Natural killer cell (primary cell): Measurements from ENCODE around the gene SLC22A23. TPM values are rescaled to one million over a fixed set of nuclear protein-coding genes. Genes with fewer than 3 reads are reported as not detected.

Experiments
- ATAC-seq, 3 donors: fragments of 150-1000 bp in 2 of 3; fragments of 200-7000 bp in 1 of 3; cut with Tn5 transposase; 1 replicate in 1 of 3; 2 replicates in 2 of 3; pipeline ENCODE4 v1.10.0; 2021; ENCODE audit warnings: mild to moderate bottlenecking in 2 of 3, moderate library complexity in 2 of 3
- DNase-seq, 2 donors: peaks; one replicate each; pipeline versions ENCODE4 v3.0.0 to v3.0.0-alpha.2; 2013 to 2021; ENCODE audit warnings: mixed read lengths in 1 of 2
- H3K27ac ChIP-seq: one replicate; pipeline ENCODE4 v1.5.1; 2013; ENCODE audit warnings: mild to moderate bottlenecking, low read length
- H3K27me3 ChIP-seq: one replicate; pipeline ENCODE4 v1.6.1; 2013; ENCODE audit warnings: low read length; ENCODE audit not compliant: control insufficient read depth, insufficient read depth
- H3K36me3 ChIP-seq: one replicate; pipeline ENCODE4 v1.6.1; 2013; ENCODE audit warnings: low read length; ENCODE audit not compliant: control insufficient read depth, insufficient read depth
- H3K4me1 ChIP-seq: one replicate; pipeline ENCODE4 v1.6.1; 2013; ENCODE audit warnings: low read length; ENCODE audit not compliant: control insufficient read depth, insufficient read depth
- H3K4me3 ChIP-seq: one replicate; pipeline ENCODE4 v1.5.1; 2013; ENCODE audit warnings: low read length
- H3K9me3 ChIP-seq: one replicate; pipeline ENCODE4 v1.6.1; 2013; ENCODE audit warnings: low read length; ENCODE audit not compliant: control insufficient read depth, insufficient read depth
- H3K27ac Mint-ChIP-seq, 2 donors: one replicate each; pipeline ENCODE4 v1.8.0; 2022; ENCODE audit warnings: mild to moderate bottlenecking in 2 of 2, mixed read lengths in 2 of 2, moderate library complexity in 1 of 2
- H3K27me3 Mint-ChIP-seq, 2 donors: one replicate each; pipeline ENCODE4 v1.8.0; 2022; ENCODE audit warnings: low read depth in 2 of 2, mixed read lengths in 2 of 2
- H3K36me3 Mint-ChIP-seq: one replicate; pipeline ENCODE4 v1.8.0; 2022; ENCODE audit warnings: mixed read lengths
- H3K4me1 Mint-ChIP-seq, 2 donors: one replicate each; pipeline ENCODE4 v1.8.0; 2022; ENCODE audit warnings: mixed read lengths in 2 of 2
- H3K4me3 Mint-ChIP-seq: one replicate; pipeline ENCODE4 v1.8.0; 2022; ENCODE audit warnings: mild to moderate bottlenecking, moderate library complexity, mixed read lengths
- H3K9me3 Mint-ChIP-seq, 2 donors: one replicate each; pipeline ENCODE4 v1.8.0; 2022; ENCODE audit warnings: mixed read lengths in 2 of 2
- WGBS: methylation state at CpG from one replicate; pipeline ENCODE4 v1.1.7; 2013; ENCODE audit warnings: missing lambda C conversion rate; ENCODE audit not compliant: insufficient coverage; 5-methylcytosine and 5-hydroxymethylcytosine counted together
- intact Hi-C: fragments of 100-400 bp; cut with micrococcal nuclease; formaldehyde crosslinking; loops from one replicate; pipeline ENCODE4 v1.14.2; 2022
- total RNA-seq, 4 donors: library from RNA; stranded (reverse); fragments of 120-200 nt in 1 of 4; gene quantifications; one replicate each; pipeline versions ENCODE4 v1.2.3 to v1.2.4, GENCODE V29; 2013 to 2022
- TF ChIP-seq, protein P1 (sequence below): fragments of 200-600 bp; IDR thresholded peaks from one replicate; pipeline ENCODE4 v1.8.0; 2022; ENCODE audit warnings: antibody characterized with exemption

SLC22A23 gene
- total RNA-seq, 3 donors from 2014 or later (not counting 1 experiment from before 2014, with no cell fraction given) = 0.24 to 0.79 (median 0.38) TPM

DNA sequence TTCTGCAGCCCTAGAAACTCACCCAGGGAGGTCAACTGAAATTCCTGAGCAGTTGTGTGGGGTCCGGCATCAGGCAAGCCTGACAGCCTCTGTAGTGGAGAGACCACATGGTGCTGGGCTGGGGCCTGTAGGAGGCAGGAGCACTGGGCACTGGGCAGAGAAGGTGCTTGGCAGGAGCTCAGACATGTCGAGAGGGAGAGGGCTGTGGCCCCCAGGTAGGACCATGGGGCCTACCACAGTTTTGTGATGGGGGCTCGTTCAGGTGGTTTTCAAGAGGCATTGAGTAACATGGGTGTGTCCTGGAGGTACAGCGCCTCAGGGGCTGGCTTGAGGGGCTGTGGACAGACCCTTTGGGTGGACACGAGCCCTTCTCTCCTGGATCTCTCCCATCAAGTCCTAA lies 15.9 kb downstream of the SLC22A23 start:
- no peaks in the 10 kb centered on the region for H3K4me1 Mint-ChIP-seq
- Histone ChIP-seq H3K36me3 (no peaks in the 10 kb centered on the region), H3K9me3 (no peaks in the 10 kb centered on the region), H3K27me3 (no peaks in the 10 kb centered on the region), H3K27ac (no peak overlapping the region), H3K4me3 (no peak overlapping the region), H3K4me1 (no peaks in the 10 kb centered on the region)
- DNase-seq (no peak), ATAC-seq (no peak)
- intact Hi-C loops = no loop called here
- H3K27me3 Mint-ChIP-seq = peaks cover 5 to 15% of the 10 kb centered on the region in 2 donors
- no peak overlapping the region for H3K27ac Mint-ChIP-seq
- H3K9me3 Mint-ChIP-seq = no peaks in the 10 kb centered on the region
- no peak overlapping the region for H3K4me3 Mint-ChIP-seq
- 72% methylated on average over 5 of the region's 5 CpGs for WGBS
- H3K36me3 Mint-ChIP-seq = no peaks in the 10 kb centered on the region
- TF ChIP-seq, protein P1, sequence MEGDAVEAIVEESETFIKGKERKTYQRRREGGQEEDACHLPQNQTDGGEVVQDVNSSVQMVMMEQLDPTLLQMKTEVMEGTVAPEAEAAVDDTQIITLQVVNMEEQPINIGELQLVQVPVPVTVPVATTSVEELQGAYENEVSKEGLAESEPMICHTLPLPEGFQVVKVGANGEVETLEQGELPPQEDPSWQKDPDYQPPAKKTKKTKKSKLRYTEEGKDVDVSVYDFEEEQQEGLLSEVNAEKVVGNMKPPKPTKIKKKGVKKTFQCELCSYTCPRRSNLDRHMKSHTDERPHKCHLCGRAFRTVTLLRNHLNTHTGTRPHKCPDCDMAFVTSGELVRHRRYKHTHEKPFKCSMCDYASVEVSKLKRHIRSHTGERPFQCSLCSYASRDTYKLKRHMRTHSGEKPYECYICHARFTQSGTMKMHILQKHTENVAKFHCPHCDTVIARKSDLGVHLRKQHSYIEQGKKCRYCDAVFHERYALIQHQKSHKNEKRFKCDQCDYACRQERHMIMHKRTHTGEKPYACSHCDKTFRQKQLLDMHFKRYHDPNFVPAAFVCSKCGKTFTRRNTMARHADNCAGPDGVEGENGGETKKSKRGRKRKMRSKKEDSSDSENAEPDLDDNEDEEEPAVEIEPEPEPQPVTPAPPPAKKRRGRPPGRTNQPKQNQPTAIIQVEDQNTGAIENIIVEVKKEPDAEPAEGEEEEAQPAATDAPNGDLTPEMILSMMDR = no peak

DNA sequence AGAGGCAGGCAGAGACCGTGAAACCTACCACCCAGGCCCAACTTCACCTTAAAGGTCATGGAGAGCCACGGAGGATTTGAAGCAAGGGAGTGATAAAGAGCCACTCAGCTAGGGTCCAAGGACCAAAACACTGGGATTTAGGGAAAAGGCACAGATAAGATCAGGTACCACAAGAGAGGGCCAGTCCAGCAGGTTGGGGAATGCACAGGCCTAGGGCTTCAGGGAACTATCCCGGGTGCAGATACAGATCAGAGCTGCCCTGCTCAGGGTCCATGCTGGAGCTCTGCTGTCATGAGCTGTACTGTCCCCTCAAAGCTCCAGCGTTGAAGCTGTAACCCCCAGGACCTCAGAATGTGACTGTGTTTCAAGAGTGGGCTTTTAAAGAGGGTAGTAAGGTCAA lies 16.9 kb downstream of the SLC22A23 start:
- Mint-ChIP-seq H3K9me3 (no peaks in the 10 kb centered on the region), H3K4me3 (no peak overlapping the region), H3K27me3 (peaks cover 0 to 19% of the 10 kb centered on the region in 2 donors), H3K27ac (no peak overlapping the region), H3K4me1 (no peaks in the 10 kb centered on the region), H3K36me3 (no peaks in the 10 kb centered on the region)
- no peak overlapping the region for H3K4me3 ChIP-seq
- H3K4me1 ChIP-seq = no peaks in the 10 kb centered on the region
- H3K36me3 ChIP-seq = no peaks in the 10 kb centered on the region
- no peaks in the 10 kb centered on the region for H3K27me3 ChIP-seq
- no peaks in the 10 kb centered on the region for H3K9me3 ChIP-seq
- ATAC-seq (no peak), DNase-seq (no peak)
- no peak overlapping the region for H3K27ac ChIP-seq
- intact Hi-C loops = no loop called here
- 68% methylated on average over 4 of the region's 4 CpGs for WGBS
- TF ChIP-seq, protein P1 = no peak

DNA sequence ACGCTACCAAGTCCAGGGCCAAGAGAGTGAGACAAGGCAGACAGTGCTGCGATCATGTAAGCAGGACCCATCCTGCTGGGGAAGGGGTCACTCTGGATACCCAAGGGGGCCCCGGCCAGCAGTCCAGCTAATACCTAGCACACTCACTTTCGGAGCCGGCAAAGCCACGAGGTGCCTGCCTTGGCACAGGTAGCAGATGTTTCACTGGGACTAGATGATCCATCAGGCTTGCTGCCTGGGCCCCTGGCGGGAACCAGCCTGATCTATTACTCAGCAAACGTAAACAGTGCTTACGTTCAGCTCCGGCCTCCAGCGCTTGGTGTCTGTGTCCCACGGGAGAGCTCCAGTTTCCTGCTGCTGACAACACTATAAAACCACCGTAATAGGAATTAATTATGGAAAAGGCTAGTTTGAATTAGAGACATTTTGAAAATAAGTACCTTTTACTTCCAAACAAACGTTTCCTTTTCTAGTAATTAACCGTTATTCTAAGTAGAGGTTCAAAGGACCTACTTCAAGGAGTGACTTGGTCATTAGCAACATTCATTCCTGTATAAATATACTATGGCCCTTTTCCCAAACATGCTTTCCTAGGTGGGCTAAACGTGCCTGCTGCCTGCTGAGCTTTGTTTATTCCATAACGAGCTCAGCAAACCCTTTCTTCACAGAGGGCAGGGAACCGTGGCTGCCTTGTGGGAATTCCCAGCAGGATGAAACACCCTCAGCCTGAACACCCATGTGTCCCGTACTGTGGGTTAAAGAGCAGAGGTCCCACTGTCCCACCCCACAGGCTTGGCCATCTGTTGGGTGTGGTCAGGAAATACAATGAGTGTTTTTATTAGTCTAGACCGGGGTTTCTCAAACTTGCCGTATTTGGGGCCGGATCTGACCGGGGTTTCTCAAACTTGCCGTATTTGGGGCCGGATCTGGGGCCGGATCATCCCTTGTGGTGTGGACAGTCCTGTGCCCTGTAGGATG lies 18.4 kb downstream of the SLC22A23 start:
- TF ChIP-seq, protein P1 = no peak
- no peaks in the 10 kb centered on the region for H3K36me3 Mint-ChIP-seq
- no peak overlapping the region for H3K4me3 Mint-ChIP-seq
- H3K27me3 Mint-ChIP-seq = peaks cover 0 to 15% of the 10 kb centered on the region in 2 donors
- 80% methylated on average over 25 of the region's 26 CpGs for WGBS
- no peaks in the 10 kb centered on the region for H3K36me3 ChIP-seq
- no peaks in the 10 kb centered on the region for H3K9me3 Mint-ChIP-seq
- H3K4me3 ChIP-seq = no peak overlapping the region
- no peaks in the 10 kb centered on the region for H3K4me1 ChIP-seq
- H3K27ac Mint-ChIP-seq = no peak overlapping the region
- no peak overlapping the region for H3K27ac ChIP-seq
- H3K27me3 ChIP-seq = no peaks in the 10 kb centered on the region
- no peaks in the 10 kb centered on the region for H3K9me3 ChIP-seq
- intact Hi-C loops = no loop called here
- no peak for DNase-seq
- no peaks in the 10 kb centered on the region for H3K4me1 Mint-ChIP-seq
- ATAC-seq = no peak
